ENCODE results near the gene SLC28A1.

SLC28A1 gene

GRCh38 chr15:84967380-84967779 lies 82.9 kb downstream of the SLC28A1 start:
- DNase-seq (ENCODE audit: low spot score), result no peak
- in situ Hi-C loops (cut with MboI; ENCODE audit: low pct_unique_long_range_greater_than_20kb, low sequenced_read_pairs, unreplicated experiment), result loop anchor here (25.0 kb wide), 1 partner anchor 170 kb away; no protein-coding TSS in a partner anchor
- TF ChIP-seq, protein P1, sequence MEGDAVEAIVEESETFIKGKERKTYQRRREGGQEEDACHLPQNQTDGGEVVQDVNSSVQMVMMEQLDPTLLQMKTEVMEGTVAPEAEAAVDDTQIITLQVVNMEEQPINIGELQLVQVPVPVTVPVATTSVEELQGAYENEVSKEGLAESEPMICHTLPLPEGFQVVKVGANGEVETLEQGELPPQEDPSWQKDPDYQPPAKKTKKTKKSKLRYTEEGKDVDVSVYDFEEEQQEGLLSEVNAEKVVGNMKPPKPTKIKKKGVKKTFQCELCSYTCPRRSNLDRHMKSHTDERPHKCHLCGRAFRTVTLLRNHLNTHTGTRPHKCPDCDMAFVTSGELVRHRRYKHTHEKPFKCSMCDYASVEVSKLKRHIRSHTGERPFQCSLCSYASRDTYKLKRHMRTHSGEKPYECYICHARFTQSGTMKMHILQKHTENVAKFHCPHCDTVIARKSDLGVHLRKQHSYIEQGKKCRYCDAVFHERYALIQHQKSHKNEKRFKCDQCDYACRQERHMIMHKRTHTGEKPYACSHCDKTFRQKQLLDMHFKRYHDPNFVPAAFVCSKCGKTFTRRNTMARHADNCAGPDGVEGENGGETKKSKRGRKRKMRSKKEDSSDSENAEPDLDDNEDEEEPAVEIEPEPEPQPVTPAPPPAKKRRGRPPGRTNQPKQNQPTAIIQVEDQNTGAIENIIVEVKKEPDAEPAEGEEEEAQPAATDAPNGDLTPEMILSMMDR (IDR thresholded peaks at IDR 0.05; ENCODE audit: extremely low read depth, insufficient read depth, missing control alignments), result no peak

- in situ Hi-C loops (cut with MboI; ENCODE audit: low pct_unique_long_range_greater_than_20kb, low sequenced_read_pairs, unreplicated experiment), result loop anchor here (25.0 kb wide), 1 partner anchor 169 kb away; no protein-coding TSS in a partner anchor
- no peak for DNase-seq (ENCODE audit: low spot score)
- TF ChIP-seq, protein P1 (IDR thresholded peaks at IDR 0.05; ENCODE audit: extremely low read depth, insufficient read depth, missing control alignments), result no peak
Measured at GRCh38 chr15:84968301-84968700, 83.8 kb downstream of the SLC28A1 start.

DNA sequence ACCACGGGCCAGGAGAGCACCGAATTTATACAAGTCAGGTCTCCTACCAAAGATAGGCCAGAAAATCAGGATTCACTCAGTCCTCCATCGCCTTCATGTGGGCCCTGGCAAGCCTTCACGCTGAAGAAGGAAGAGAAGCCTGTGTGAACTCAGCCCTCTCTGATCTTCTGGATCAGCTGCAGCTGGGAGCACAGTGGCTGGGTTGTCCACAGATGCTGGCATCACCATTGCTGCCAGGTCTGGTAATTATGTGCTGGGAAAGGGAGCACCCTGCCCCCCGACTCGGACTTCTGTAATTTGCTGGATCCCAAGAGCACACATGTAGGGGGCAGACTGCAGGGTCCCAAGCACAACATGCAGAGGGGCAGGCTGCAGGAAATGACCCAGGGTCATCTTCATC lies 84.8 kb downstream of the SLC28A1 start:
- TF ChIP-seq, protein P1 (IDR thresholded peaks at IDR 0.05; ENCODE audit: extremely low read depth, insufficient read depth, missing control alignments), result no peak
- DNase-seq (ENCODE audit: low spot score), result no peak
- in situ Hi-C loops (cut with MboI; ENCODE audit: low pct_unique_long_range_greater_than_20kb, low sequenced_read_pairs, unreplicated experiment), result loop anchor here (25.0 kb wide), 1 partner anchor 168 kb away; no protein-coding TSS in a partner anchor

- in situ Hi-C loops (cut with MboI; ENCODE audit: low pct_unique_long_range_greater_than_20kb, low sequenced_read_pairs, unreplicated experiment), result loop anchor here (25.0 kb wide), 1 partner anchor 166 kb away; no protein-coding TSS in a partner anchor
- DNase-seq (ENCODE audit: low spot score), result no peak
- TF ChIP-seq, protein P1 (IDR thresholded peaks at IDR 0.05; ENCODE audit: extremely low read depth, insufficient read depth, missing control alignments), result no peak
Measured at GRCh38 chr15:84970843-84971242, 86.4 kb downstream of the SLC28A1 start.

DNA sequence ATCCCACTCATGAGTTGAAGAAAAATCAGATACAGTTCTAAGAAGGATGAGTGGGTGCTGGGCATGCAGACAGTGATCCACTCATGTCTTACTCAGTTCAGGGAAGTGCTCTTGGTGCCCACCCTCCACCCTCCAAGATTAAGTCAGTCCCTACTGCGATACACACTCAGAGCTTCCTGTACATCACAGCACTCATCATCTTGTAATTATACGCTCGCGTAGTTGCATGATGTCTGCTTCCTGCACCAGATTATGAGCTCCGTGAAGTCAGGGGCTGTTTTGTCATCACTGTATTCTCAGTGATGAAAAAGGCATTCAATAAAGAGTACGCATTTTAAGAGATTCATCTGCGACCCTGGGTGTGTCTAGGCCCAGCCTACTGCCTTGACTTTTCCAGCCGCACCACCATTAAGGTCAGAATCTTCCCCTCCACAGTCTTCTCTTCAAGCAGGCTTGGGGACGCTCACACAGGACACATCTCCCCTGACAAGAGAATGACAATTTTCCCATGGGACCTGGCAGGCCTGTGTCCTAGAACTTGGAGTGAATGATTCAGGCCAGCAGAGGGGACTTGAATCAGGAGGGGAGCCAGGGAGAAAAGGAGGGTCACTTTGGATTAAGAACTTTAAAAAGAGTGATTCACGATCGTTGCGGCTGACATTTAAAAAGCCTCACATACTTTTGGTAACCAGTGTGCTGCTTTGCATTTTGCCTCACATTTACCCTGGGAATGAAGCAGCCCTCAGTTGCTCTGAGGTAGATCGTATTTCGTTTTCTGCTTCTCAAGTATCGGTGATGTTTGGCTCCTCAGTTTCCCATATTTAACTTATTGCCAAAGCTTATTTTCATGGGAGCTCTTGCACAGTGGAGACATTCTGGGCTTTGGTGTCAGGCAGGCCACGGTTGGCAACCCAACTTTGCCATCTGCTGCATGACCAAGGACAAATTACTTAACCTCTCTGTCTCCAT lies 89.3 kb downstream of the SLC28A1 start:
- TF ChIP-seq, protein P1 (IDR thresholded peaks at IDR 0.05; ENCODE audit: extremely low read depth, insufficient read depth, missing control alignments), result no peak
- DNase-seq (ENCODE audit: low spot score), result no peak
- in situ Hi-C loops (cut with MboI; ENCODE audit: low pct_unique_long_range_greater_than_20kb, low sequenced_read_pairs, unreplicated experiment), result loop anchor here (25.0 kb wide), 1 partner anchor 164 kb away; no protein-coding TSS in a partner anchor

DNA sequence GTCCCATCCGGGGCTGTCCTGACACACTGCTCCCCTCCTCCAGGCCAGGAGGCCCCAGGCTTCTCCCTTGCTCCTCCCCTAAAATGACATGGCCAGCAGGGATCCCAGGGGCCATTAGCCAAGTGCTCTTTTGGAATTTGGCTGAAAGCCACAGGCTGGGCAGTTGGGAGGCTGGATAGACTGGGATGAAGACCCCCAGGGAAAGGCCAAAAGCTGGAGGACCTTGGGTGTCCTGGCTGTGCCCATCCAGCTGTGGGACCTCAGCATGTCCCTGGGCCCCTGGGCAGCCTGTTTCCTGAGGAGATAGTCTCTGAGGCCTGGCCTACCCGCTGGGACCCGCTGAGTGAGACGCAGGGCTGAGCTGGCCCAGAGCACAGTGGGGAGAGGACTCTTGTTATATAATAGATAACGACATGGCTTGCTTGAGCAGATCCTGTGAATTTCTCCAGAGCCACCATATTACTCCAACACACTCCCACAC lies 91.4 kb downstream of the SLC28A1 start:
- TF ChIP-seq, protein P1 (IDR thresholded peaks at IDR 0.05; ENCODE audit: extremely low read depth, insufficient read depth, missing control alignments), result no peak
- no peak for DNase-seq (ENCODE audit: low spot score)
- in situ Hi-C loops (cut with MboI; ENCODE audit: low pct_unique_long_range_greater_than_20kb, low sequenced_read_pairs, unreplicated experiment), result no loop called here
